Astrocyte of the cerebellum (primary cell): ENCODE data around the gene DGKI.

ENCODE experiments used
- DNase-seq: peaks from one replicate; pipeline ENCODE4 v3.0.0-alpha.2; 2011; ENCODE audit warnings: low read depth
- H3K4me3 ChIP-seq: 2 replicates; pipeline ENCODE4 v1.5.1; 2011; ENCODE audit warnings: mild to moderate bottlenecking, low read depth, low read length, moderate library complexity
- CTCF ChIP-seq: IDR thresholded peaks from 2 replicates; pipeline ENCODE4 v1.5.1; 2012; ENCODE audit warnings: low read length, low read depth, moderate library complexity, mild to moderate bottlenecking; ENCODE audit errors: missing control alignments
- in situ Hi-C: cut with HindIII; loops from 2 replicates; pipeline ENCODE4 v1.10.0; 2017; ENCODE audit warnings: low sequenced_read_pairs

The DGKI gene

GRCh38 chr7:137564677-137565076 lies 282.1 kb downstream of the DGKI start:
- H3K4me3 ChIP-seq, result no peak overlapping the region
- in situ Hi-C loops, result no loop called here
- TF ChIP-seq CTCF, result no peak
- no peak for DNase-seq

- H3K4me3 ChIP-seq, result no peak overlapping the region
- TF ChIP-seq CTCF, result no peak
- in situ Hi-C loops, result no loop called here
- DNase-seq, result no peak
Observed at GRCh38 chr7:137563981-137564380, 282.8 kb downstream of the DGKI start.

GRCh38 chr7:137547485-137547884 lies 299.3 kb downstream of the DGKI start:
- no peak for TF ChIP-seq CTCF
- in situ Hi-C loops, result no loop called here

GRCh38 chr7:137546671-137547070 lies 300.1 kb downstream of the DGKI start:
- in situ Hi-C loops, result no loop called here

More at GRCh38 chr7:137547485-137547884, 299.3 kb downstream of the DGKI start:
- no peak for DNase-seq
- no peak overlapping the region for H3K4me3 ChIP-seq

GRCh38 chr7:137546009-137546408 lies 300.8 kb downstream of the DGKI start:
- in situ Hi-C loops, result no loop called here
- no peak for TF ChIP-seq CTCF
- no peak for DNase-seq
- H3K4me3 ChIP-seq, result no peak overlapping the region

More at GRCh38 chr7:137546671-137547070, 300.1 kb downstream of the DGKI start:
- TF ChIP-seq CTCF, result no peak
- DNase-seq, result no peak
- no peak overlapping the region for H3K4me3 ChIP-seq

GRCh38 chr7:137545059-137545716 lies 301.6 kb downstream of the DGKI start:
- no peak for TF ChIP-seq CTCF
- in situ Hi-C loops, result no loop called here
- H3K4me3 ChIP-seq, result no peak overlapping the region
- no peak for DNase-seq
